ENCODE measurements around the gene GDF2. TPM values are rescaled to one million over a fixed set of nuclear protein-coding genes. Genes with fewer than 3 reads are reported as not detected.

The GDF2 gene
- total RNA-seq (2014; rRNA removed; shearing (Covaris generic)) = not detected in 2 replicates

DNA sequence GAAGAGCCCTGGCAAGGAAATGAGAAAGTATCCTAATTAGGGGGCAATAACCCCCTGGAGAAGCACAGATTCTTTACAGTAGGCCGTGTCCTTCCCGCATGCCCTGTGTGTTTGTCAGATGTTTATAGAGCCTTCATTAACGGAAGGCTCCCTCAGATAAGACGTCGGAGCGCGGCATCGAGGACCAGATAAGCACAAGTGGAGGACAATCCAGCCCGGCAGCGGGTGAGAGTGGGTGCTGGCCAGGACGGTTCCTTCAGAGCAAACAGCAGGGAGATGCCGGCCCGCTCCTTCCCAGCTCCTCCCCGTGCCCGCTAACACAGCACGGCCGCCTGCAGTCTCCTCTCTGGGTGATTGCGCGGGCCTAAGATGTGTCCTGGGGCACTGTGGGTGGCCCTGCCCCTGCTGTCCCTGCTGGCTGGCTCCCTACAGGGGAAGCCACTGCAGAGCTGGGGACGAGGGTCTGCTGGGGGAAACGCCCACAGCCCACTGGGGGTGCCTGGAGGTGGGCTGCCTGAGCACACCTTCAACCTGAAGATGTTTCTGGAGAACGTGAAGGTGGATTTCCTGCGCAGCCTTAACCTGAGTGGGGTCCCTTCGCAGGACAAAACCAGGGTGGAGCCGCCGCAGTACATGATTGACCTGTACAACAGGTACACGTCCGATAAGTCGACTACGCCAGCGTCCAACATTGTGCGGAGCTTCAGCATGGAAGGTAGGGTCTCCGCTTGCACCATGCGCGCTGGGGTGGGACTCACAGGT lies at the start of gene GDF2:
Gene GDF2, plus strand, starts transcription at position 155 of the 762 bp plus-strand sequence. Its CDS starts 215 bp downstream, at position 370.
- no peak for DNase-seq (ENCODE audit: low read depth)

DNA sequence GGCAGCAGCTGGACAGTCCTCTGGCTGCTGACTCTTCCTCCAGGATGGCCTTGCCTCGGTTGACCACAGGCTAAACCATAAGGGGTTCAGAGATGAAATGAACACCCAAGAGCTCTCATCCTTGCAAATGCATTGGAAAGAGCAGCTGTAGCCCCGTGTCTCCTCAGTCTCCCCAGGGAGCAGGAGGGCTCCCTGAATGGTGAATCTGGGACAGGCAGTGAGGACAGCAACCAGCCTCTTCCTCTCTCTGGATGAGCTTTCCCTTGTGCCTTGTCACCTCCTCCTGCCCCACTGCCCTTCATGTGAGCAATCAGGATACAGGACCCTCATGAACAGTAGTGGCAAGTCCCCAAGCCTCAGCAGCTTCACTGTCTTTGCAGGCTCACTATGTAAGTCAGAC lies 46.2 kb upstream of the GDF2 start:
- no peak for DNase-seq (ENCODE audit: low read depth)

DNA sequence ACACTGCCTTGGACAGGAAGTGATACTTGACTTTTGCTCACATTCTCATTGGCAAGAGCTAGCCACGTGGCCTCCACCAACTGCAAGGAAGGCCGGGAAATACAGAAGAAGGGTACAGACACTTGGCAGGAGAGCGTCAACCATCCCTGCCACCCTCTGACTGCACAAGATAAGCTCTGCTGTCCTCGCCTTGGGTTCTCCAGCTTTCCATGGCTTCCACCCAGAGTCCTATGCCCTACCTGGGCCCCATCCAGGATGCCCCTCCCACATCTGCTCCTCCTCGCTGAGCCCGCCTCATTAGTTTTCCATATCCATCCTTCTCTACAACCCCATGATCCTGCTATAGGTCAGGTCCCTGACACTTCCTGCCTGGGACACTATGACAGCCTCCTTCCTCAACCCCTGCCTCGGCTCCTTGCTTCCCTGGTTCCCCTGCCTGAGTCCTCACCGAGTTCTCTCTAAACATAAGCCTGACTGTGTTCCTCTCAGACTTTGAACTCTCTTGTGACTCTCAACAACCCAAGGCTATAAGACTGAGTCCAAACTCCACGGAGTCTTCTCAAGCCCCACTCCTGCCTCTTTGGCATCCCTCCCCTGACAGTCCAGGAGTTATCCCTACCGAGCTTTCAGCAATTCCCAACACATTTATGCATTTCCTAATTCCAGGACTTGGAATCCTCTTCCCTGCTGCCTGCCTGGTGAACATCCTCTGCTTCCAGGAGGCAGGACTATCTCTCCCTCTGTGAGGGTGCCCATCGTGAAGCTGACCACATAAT lies 45.5 kb upstream of the GDF2 start:
- DNase-seq (ENCODE audit: low read depth) = no peak

DNA sequence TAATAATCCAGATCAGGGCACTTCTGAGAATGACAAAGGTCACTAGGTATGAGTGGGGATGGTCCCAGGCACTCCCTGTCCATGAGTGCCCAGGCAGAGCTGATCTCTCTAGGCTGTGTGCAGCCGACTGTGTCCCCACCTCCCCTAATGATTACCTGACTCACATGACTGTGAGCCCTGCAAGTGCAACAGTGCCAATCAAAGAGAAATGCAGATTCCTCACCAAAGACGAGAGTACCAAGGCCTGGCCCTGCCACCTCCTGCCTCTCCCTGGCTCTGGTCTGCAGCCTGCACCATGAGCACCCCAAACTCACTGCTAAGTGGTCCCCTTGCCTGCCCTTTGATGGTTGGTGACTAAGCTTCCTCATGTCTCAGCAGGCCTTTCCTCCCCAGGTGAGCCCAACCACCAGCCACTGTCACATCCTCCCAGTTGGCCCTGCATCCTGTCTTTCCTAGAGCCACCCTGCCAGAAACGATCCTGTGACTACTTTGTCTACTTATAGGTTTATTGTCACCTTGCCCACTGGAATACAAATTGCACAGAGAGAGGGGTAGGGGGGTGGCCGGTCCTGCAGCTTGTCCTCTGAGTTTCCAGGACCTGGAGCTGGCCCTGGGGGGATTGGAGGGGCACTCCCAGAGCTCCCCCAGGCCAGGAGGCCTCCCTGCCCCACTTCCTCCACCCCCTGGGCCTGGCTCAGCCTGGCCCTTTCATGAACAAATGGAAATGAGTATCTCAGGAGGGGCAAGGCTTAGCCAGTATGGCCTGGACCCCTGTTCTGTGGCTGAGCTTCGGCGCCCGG lies 44.7 kb upstream of the GDF2 start:
- no peak for DNase-seq (ENCODE audit: low read depth)

DNA sequence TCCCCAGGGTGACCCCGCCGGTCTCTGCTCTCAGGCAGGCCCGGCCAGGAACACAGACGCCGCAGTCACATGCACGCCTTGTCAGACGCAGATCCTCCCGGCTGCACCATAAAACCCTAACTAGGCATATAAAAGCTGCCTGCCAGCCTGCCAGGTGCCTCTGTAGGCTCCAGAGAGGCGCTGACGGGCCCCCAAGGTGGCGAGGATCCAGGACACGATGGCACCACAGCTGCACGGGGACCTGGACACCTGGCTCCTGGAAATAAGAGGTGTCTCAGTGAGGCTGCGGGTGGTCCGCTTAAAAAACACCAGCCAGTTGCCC lies 44.1 kb upstream of the GDF2 start:
- no peak for DNase-seq (ENCODE audit: low read depth)

DNA sequence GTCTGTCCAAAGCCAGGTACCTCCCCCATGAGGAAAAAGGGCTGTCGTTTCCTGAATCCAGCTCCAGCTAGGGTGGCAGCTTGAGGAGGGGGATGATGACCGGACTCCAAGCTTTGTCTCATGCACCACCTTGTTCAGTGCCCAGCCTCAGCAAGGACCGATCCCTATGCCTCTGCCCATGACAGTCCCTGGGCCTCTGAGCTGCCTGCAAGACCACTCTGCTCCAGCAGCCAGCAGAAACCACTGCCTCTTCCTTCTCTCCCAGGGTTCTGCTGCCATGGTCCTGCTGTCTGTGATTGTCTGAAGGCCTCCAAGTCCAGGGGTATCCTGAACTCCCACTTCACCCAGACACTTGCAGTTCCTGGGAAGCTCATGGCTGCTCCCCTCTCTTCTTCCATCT lies 43.5 kb upstream of the GDF2 start:
- DNase-seq (ENCODE audit: low read depth) = no peak

DNA sequence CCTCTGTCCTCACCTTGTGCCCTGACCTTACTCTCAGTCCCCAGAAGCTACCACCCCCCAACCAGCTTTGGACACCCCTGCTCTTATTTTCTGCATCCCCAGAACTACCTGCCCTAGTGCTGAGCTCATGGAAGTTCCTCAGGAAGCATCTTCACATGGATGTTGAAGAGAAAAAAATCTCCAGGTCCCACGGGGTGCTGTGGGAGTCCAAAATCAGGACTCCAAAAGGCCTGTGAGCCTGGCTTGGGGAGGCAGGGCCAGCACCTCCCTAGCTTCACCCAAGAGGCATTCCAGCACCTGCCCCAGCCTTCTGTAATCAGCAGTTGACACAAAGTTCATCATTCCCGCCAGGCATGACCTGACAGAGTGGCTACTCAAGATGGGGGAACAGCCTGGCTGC lies 43.0 kb upstream of the GDF2 start:
- no peak for DNase-seq (ENCODE audit: low read depth)

DNA sequence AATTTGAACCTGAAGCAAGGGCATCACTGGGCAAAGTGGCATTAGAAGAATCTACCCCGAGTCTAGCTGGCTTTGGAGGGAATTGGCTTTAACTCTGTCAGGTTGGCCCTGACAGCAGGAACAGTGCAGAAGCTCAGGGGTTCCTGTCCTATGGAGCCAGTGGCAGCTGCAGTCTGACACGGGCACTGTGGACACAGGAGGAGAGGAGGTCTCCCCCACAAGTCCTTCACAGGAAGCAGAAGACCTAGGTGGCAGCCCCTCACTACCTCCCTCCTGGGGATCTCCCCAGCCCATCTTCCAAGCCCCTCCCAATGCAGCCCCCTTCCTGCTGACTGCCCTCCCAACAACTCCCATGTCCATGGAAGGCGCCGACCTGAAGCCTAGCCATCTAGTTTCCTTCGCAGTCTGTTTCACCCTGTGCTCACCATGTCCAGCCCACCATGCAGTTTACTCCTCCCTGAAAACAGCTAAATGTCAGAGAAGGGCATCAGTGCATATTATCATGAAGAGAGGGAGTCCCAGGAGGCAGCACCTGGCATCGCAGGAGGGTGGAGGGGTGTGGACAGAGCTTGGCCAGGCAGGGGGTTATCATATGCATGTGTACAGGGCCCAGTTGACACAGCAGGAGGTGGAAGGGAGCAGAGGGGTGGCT lies 40.1 kb upstream of the GDF2 start:
- DNase-seq (ENCODE audit: low read depth) = no peak

DNA sequence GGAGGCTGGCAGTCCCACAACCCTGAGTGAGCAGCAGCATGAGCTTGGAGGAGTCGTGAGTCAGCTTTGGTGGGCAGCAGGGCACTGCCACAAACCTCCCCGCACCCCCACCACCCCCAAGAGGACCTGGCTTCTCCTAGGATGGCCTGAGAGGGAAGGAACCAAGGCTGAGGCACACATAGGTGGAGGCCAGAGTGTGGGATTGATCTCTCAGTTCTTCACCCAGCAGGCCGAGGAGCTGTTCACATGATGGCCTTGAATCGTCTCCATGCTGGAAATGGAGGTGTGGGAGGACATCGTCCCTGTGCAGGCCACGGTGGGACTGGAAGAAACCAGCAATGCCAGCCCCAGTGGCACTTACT lies 39.6 kb upstream of the GDF2 start:
- no peak for DNase-seq (ENCODE audit: low read depth)

DNA sequence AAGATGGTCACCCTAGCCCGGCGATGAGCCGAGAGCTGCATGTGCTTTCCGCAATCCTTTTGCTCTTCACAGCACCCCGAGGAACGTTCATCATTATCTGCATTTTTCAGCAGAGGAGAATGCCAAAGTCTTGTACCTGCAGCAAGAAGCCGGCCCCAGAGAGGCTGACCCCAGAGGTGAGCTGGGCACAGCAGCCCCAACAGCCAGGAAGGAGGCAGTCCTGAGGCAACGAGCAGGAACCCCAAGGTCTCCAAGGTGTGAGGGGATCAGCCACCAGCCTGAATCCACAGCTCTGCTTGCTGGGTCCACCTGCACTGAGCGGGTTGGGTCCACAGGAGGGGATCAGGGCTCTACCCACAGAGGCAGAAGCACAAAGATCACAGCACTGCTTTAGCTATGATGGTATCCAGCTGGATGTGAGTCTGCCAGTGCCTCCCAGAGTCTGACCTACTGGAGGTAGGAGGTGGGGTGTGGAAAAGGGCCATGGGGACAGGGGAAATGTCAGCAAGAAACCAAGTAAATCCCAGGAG lies 39.1 kb upstream of the GDF2 start:
- no peak for DNase-seq (ENCODE audit: low read depth)

DNA sequence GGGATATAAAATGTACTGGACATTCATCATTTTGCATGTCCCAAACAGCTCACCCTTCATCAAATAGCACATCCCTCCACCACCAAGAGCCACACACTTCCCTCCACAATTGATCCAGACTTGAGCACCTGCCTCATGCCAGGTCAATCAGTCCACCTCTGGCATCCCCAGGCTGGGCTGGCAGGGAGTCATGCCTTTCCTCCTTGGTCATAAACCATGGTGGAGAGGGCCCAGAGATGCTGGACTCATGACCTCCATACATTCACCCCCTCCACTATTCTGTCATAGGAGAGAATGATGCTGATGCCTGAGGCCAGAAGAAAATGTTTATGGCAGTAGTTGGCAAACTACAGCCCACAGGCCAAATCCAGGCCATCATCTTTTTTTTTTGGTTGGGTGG lies 38.4 kb upstream of the GDF2 start:
- DNase-seq (ENCODE audit: low read depth) = no peak

DNA sequence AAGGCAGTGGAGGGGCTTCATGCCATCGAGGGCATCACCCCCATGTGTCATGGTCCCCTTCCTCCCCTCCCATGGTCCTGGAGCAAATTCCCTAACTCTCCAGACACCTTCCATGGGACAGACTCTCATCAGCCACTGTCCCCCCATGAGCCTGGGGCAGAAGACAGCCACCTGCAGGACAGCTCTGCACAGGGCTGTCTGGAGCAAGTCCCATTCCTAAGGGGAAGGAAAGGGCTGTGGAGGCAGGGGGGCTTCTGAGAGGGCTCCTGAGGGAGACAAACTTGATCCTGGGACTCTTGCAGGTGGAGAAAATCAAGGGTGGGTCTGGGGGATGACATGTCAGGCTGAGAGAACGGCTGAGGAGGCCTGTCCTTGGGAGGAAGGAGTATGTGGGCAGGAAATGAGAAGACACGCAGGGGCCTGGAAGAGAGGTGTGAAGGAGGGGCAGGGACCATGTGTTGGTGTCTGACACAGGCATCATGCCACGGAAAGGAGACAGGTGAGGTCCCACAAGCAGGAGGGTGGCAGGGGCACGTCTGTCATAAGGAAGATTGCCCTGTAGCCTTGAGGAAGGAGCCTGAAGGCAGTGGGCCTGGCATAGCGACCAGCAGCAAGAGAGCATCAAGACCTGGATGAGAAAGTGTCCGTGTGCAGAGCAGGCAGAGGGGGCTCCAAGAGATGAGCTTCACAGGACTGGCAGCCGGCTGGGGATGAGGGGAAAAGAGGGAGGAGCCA lies 36.7 kb upstream of the GDF2 start:
- no peak for DNase-seq (ENCODE audit: low read depth)

DNA sequence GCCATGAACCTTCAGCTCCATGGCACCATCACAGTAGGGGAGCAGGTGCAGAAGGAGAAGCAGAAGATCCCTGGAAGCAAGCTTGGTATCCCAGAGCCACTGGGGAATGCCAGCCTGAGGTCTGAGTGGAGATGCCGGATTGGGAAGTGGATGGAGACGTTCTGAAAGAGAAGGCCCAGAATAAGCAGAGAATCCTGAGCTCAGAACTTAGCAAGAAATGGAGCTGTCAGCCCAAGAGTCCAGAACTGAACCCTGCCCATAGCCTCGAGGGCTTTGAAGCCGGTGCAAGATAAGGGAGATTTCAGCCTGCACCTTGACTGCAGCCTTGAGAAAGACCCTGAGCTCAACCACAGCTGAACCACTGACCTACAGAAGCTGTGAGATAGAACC lies 36.1 kb upstream of the GDF2 start:
- no peak for DNase-seq (ENCODE audit: low read depth)

DNA sequence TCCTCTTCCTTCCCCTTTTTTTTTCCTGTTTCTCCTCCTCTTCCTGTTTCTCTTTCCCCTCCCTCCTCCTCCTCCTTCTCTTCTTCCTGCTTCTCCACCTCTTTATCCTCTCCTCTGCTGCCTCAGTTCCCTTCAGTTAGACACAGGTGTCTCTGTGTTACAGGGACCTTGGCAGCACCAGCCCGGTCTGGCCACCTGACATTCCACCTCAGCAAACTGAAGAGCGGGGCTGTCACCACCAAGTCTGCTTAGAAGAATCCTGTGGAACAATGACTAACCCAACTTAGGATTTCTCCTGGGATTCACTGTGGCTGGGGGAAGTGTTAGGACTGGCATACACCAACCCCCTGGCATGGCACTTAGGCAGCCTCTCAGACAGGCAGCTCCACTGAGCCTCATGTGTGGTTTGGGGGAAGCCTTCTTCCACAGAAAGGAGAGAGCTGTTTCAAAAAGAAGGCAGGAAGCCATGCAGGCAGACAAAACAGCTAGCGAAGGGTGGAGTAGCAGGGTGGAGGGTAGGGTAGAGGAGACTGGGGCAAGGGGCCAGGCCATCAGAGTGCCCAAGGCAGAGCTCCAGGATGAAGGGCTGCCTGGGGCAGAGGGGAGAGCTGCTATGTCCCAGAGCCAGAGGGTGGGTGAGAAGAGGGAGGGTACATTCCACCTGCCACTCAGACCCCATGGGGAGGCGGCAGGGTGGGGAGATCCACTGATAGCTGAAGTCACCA lies 35.5 kb upstream of the GDF2 start:
- no peak for DNase-seq (ENCODE audit: low read depth)

DNA sequence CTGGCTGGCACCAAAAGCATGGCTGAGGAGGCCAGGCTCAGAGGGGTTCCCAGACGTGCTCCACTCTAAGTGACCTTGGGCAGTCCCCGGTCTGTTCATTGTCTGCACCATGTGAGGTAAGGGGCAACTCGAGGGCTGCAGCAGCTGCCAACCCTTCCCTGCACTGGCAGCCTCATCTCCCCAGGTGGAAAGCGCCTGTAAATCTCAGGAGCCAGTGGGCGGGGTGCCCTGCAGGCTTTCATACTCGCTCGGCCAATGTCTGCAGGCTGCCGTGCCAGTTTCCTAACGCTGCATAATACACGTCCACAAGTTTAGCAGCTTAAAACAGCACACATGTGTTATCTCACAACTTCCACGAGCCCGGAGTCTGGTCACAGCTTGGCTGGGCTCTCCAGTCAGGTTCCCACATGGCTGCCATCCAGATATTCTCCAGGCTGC lies 34.9 kb upstream of the GDF2 start:
- DNase-seq (ENCODE audit: low read depth) = no peak

DNA sequence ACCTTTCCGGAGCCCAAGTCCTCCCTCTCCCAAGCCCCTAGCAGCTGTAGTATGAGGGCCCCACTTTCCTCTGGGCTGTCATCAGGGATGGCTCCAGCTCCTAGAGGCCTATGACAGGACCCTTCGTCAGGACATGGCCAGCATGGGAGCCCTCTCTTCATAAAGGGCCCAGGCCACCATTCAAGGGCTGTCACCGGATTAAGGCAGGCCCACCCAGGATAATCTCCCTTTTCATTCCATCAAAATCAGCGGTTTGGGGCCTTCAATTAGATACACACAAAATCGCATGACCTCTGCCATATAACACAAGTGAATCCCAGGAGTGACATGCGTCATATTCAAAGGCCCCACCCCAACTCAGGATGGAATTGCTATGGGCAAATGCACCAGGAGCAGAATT lies 34.4 kb upstream of the GDF2 start:
- DNase-seq (ENCODE audit: low read depth) = no peak

DNA sequence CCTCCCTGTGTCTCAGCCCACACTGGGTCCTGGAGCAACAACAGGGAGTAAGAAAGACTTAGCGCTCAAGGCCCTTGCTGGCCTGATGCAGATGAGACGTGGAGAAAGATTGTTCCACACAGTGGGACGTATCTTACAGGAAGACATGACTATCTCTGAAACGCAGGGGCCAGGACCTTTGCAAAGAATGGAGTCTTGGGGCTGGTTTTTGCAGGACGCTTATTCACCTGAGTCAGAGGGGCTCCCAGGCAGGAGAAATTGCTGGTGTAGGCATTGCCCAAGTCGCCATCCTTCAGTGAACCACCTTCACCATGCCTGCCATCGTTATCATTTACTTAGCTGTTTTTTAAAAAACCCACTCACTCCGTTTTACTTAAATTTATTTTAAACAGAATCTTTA lies 34.0 kb upstream of the GDF2 start:
- no peak for DNase-seq (ENCODE audit: low read depth)

DNA sequence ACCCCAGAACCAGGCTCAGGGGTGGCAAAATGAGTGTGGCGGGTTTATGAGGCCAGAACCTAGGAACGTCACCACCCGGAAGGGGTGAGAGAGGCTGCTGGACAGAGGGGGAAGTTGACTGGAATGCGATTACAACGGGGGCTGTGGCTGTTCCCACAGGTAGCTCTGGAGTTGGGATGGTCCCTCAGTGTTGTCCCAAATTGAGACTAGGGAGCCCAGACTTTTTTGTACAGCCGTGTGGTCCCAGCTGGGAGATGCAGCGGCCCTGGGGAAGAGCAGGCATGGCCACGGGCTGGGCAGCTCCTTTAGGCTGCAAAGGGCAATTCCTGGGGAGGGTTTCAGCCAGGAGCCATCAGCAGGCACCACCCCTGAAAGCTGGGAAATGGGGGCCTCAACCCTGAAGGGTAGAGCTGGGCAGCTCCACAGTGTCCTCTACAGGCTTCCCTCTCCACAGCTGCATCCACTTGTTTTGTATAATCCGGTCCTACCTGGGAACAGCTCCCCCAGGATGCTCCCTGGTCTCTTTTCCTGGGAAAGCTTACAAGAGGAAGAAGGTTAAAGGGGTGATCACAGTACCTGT lies 33.2 kb upstream of the GDF2 start:
- no peak for DNase-seq (ENCODE audit: low read depth)

DNA sequence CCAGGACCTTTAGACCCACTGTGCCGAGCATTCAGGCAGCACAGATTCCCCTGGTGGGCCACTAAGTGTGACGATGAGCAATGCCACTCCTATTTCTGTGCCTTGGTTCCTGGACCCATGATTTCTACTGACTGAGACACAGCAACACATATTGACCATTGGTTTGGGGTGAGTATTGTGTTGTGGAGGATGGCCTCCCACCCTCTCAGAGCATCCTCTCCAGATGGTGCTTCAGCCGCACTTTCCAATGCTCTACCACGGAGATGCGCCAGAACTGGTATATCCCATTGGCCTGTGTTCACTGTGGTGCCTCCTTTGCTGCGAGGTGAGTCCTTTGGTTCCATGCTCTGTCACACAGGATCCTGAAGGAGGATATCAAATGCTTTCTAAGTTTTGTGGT lies 32.3 kb upstream of the GDF2 start:
- DNase-seq (ENCODE audit: low read depth) = no peak

DNA sequence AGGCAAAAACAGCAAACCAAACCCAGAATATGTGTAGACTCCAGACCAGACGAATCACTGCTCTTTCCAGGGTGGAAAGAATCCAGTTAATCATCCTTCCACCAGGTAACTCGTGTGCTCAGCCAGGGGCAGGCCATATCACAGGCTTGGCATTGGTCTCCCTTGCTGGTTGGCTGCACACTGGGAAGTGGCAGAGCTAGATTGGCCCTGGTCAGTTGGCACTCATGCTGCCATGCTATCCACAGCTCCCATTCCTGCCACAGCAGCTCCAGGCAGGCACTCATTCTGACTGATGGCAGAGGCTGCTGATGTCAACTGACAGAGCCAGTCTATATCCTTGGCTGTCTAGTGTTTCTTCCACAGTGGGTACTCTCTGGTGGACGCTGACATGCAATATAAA lies 31.9 kb upstream of the GDF2 start:
- DNase-seq (ENCODE audit: low read depth) = no peak

All from Daoy (cell line).